GM18526 (cell line): ENCODE data around the gene CATSPER1.

ENCODE experiments used
- POLR2A ChIP-seq: IDR thresholded peaks from 3 replicates; pipeline ENCODE4 v1.6.1; 2011; ENCODE audit not compliant: insufficient read length; ENCODE audit errors: extremely low read depth

The CATSPER1 gene

GRCh38 chr11:66015454-66015881 is 10.8 kb downstream of the CATSPER1 start:
- TF ChIP-seq POLR2A = no peak

- no peak for TF ChIP-seq POLR2A
Observed at GRCh38 chr11:66014804-66015453, 11.3 kb downstream of the CATSPER1 start.

GRCh38 chr11:66013762-66014100 is 12.5 kb downstream of the CATSPER1 start:
- no peak for TF ChIP-seq POLR2A

GRCh38 chr11:66012946-66013761 is 13.1 kb downstream of the CATSPER1 start:
- TF ChIP-seq POLR2A = no peak

GRCh38 chr11:66012371-66012945 is 13.8 kb downstream of the CATSPER1 start:
- TF ChIP-seq POLR2A = no peak

- TF ChIP-seq POLR2A = no peak
Observed at GRCh38 chr11:66011785-66012303, 14.4 kb downstream of the CATSPER1 start, which contains the start of gene CST6. Gene CST6, plus strand, starts transcription at chr11:66012008. Its CDS starts 37 bp downstream, at chr11:66012045.

GRCh38 chr11:66011239-66011784 is 15.0 kb downstream of the CATSPER1 start:
- TF ChIP-seq POLR2A = no peak

- TF ChIP-seq POLR2A = no peak
Observed at GRCh38 chr11:66008468-66009101, 17.7 kb downstream of the CATSPER1 start.

GRCh38 chr11:66008095-66008467 is 18.2 kb downstream of the CATSPER1 start:
- no peak for TF ChIP-seq POLR2A

GRCh38 chr11:66007201-66007634 is 19.1 kb downstream of the CATSPER1 start:
- TF ChIP-seq POLR2A = no peak

- no peak for TF ChIP-seq POLR2A
Observed at GRCh38 chr11:66006891-66007176, 19.4 kb downstream of the CATSPER1 start.

GRCh38 chr11:66006134-66006890 is 20.0 kb downstream of the CATSPER1 start:
- no peak for TF ChIP-seq POLR2A

- TF ChIP-seq POLR2A = no peak
Observed at GRCh38 chr11:66004186-66004585, 22.1 kb downstream of the CATSPER1 start.

- TF ChIP-seq POLR2A = no peak
Observed at GRCh38 chr11:66003291-66003690, 23.0 kb downstream of the CATSPER1 start.
